GM21528 (cell line): Measurements from ENCODE around the gene LHX2.
"Not testable (repeated sequence)": the region's sequence is repeated elsewhere in the genome, so short reads cannot be mapped to it uniquely, and the experiment has no call there.

ENCODE experiments used
- ATAC-seq: cut with Tn5 transposase; IDR thresholded peaks from one replicate; pipeline ENCODE4 v1.9.1; 2021; ENCODE audit warnings: mild to moderate bottlenecking, moderate library complexity; ENCODE audit not compliant: unreplicated experiment, low FRiP score

Gene LHX2

GRCh38 chr9:124011460-124012301 lies at the start of gene LHX2:
LHX2 (plus strand) TSS chr9:124011768; CDS start chr9:124012349, 581 bp downstream.
- no peak for ATAC-seq

GRCh38 chr9:123964761-123965160 lies 46.8 kb upstream of the LHX2 start:
- ATAC-seq, result no peak

GRCh38 chr9:123965801-123966686 lies 45.5 kb upstream of the LHX2 start:
- no peak for ATAC-seq

- no peak for ATAC-seq
Observed at GRCh38 chr9:123967323-123967722, 44.2 kb upstream of the LHX2 start.

GRCh38 chr9:123972618-123973017 lies 39.0 kb upstream of the LHX2 start:
- no peak for ATAC-seq

- no peak for ATAC-seq
Observed at GRCh38 chr9:123973590-123974223, 37.9 kb upstream of the LHX2 start.

- ATAC-seq, result no peak
Observed at GRCh38 chr9:123974471-123974870, 37.1 kb upstream of the LHX2 start.

GRCh38 chr9:123975871-123976270 lies 35.7 kb upstream of the LHX2 start:
- no peak for ATAC-seq

GRCh38 chr9:123976579-123976978 lies 35.0 kb upstream of the LHX2 start:
- not testable (repeated sequence) for ATAC-seq

GRCh38 chr9:123978981-123979380 lies 32.6 kb upstream of the LHX2 start:
- no peak for ATAC-seq

- no peak for ATAC-seq
Observed at GRCh38 chr9:123982535-123982934, 29.0 kb upstream of the LHX2 start.

- ATAC-seq, result no peak
Observed at GRCh38 chr9:123983047-123983446, 28.5 kb upstream of the LHX2 start.

- ATAC-seq, result no peak
Observed at GRCh38 chr9:123984802-123985201, 26.8 kb upstream of the LHX2 start.

- no peak for ATAC-seq
Observed at GRCh38 chr9:123985869-123986268, 25.7 kb upstream of the LHX2 start.

GRCh38 chr9:123990427-123990826 lies 21.1 kb upstream of the LHX2 start:
- ATAC-seq, result no peak

GRCh38 chr9:123992679-123993078 lies 18.9 kb upstream of the LHX2 start:
- ATAC-seq, result not testable (repeated sequence)

GRCh38 chr9:123996731-123997421 lies 14.7 kb upstream of the LHX2 start:
- no peak for ATAC-seq

GRCh38 chr9:123997665-123998277 lies 13.8 kb upstream of the LHX2 start:
- peak; percentile 67 for ATAC-seq

GRCh38 chr9:123998278-123998925 lies 13.2 kb upstream of the LHX2 start:
- no peak for ATAC-seq
